Ishikawa (cell line): ENCODE data around the gene RNF212B.

Source experiments
- CEBPB ChIP-seq: IDR thresholded peaks from 2 replicates; pipeline ENCODE4 v1.6.1; 2012
- CREB1 ChIP-seq: IDR thresholded peaks from 2 replicates; pipeline ENCODE4 v1.6.1; 2012; ENCODE audit warnings: low read depth
- EGR1 ChIP-seq: IDR thresholded peaks from 2 replicates; pipeline ENCODE4 v1.6.1; 2012
- EP300 ChIP-seq: IDR thresholded peaks from 2 replicates; pipeline ENCODE4 v1.6.1; 2012; ENCODE audit warnings: borderline replicate concordance
- FOXM1 ChIP-seq: IDR thresholded peaks from 2 replicates; pipeline ENCODE4 v1.6.1; 2012; ENCODE audit warnings: low read depth, borderline replicate concordance
- MAX ChIP-seq: IDR thresholded peaks from 2 replicates; pipeline ENCODE4 v1.6.1; 2012
- NFIC ChIP-seq: IDR thresholded peaks from 2 replicates; pipeline ENCODE4 v1.6.1; 2012
- RAD21 ChIP-seq: IDR thresholded peaks from 2 replicates; pipeline ENCODE4 v1.6.1; 2012; ENCODE audit warnings: low read depth
- REST ChIP-seq: IDR thresholded peaks from 2 replicates; pipeline ENCODE4 v1.6.1; 2012; ENCODE audit warnings: low read depth, mild to moderate bottlenecking
- TAF1 ChIP-seq: IDR thresholded peaks from 2 replicates; pipeline ENCODE4 v1.6.1; 2012; ENCODE audit warnings: low read depth, mild to moderate bottlenecking
- TCF12 ChIP-seq: IDR thresholded peaks from 2 replicates; pipeline ENCODE4 v1.6.1; 2012; ENCODE audit warnings: low read depth
- TEAD4 ChIP-seq: IDR thresholded peaks from 2 replicates; pipeline ENCODE4 v1.6.1; 2012
- USF1 ChIP-seq: IDR thresholded peaks from 2 replicates; pipeline ENCODE4 v1.6.1; 2012
- YY1 ChIP-seq: IDR thresholded peaks from 2 replicates; pipeline ENCODE4 v1.6.1; 2012; ENCODE audit warnings: low read depth
- ZBTB7A ChIP-seq: IDR thresholded peaks from 2 replicates; pipeline ENCODE4 v1.6.1; 2012; ENCODE audit warnings: low read depth

The RNF212B gene

GRCh38 chr14:23243066-23243465 lies 5.3 kb downstream of the RNF212B start:
- TF ChIP-seq CREB1 (no peak), NFIC (no peak), EGR1 (no peak), FOXM1 (no peak), YY1 (no peak), TEAD4 (no peak), USF1 (no peak), TAF1 (no peak), EP300 (no peak), ZBTB7A (no peak), REST (no peak), TCF12 (no peak), RAD21 (no peak), MAX (no peak), CEBPB (no peak)

- TF ChIP-seq TAF1 = no peak
- no peak for TF ChIP-seq TEAD4
- TF ChIP-seq EP300 = no peak
- no peak for TF ChIP-seq ZBTB7A
- TF ChIP-seq FOXM1 = no peak
- no peak for TF ChIP-seq EGR1
- TF ChIP-seq CEBPB = no peak
- no peak for TF ChIP-seq YY1
- no peak for TF ChIP-seq NFIC
These were observed 7.5 kb downstream of the RNF212B start for GRCh38 chr14:23245282-23245681.

- TF ChIP-seq FOXM1 = no peak
- TF ChIP-seq ZBTB7A = no peak
- no peak for TF ChIP-seq TCF12
- TF ChIP-seq RAD21 = no peak
- TF ChIP-seq YY1 = no peak
- no peak for TF ChIP-seq REST
- TF ChIP-seq TAF1 = no peak
- no peak for TF ChIP-seq CEBPB
- TF ChIP-seq MAX = no peak
- TF ChIP-seq CREB1 = no peak
- no peak for TF ChIP-seq USF1
- TF ChIP-seq NFIC = no peak
- TF ChIP-seq EGR1 = no peak
- TF ChIP-seq EP300 = no peak
- TF ChIP-seq TEAD4 = no peak
These were observed 10.9 kb downstream of the RNF212B start for GRCh38 chr14:23248601-23249000.

- TF ChIP-seq REST = no peak
- TF ChIP-seq TAF1 = no peak
- no peak for TF ChIP-seq TCF12
- TF ChIP-seq CEBPB = no peak
- no peak for TF ChIP-seq CREB1
- no peak for TF ChIP-seq ZBTB7A
- TF ChIP-seq EGR1 = no peak
- no peak for TF ChIP-seq YY1
- TF ChIP-seq NFIC = no peak
- TF ChIP-seq USF1 = no peak
- TF ChIP-seq EP300 = no peak
- no peak for TF ChIP-seq TEAD4
- no peak for TF ChIP-seq MAX
- TF ChIP-seq RAD21 = no peak
- no peak for TF ChIP-seq FOXM1
These were observed 12.1 kb downstream of the RNF212B start for GRCh38 chr14:23249824-23250223.
